Measurements from ENCODE around the gene PLCXD1.

DNA sequence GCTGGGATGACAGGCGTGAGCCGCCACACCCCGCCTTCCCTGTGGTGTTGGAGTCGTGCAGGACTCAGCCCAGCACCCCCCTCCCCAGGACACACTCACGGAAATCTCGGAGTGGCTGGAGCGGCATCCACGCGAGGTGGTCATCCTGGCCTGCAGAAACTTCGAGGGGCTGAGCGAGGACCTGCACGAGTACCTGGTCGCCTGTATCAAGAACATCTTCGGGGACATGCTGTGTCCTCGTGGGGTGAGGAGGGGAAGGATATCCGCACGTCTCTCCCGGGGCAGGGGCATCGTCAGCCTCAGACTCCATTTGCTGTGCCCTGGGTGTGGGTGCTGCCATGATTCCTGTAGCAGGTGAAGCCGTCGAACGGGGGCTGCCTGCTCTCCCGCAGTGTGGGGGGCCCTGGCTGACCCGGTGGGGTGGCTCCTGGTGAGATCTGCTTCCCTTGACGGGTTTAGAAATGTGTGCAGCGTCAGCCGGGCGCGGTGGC is 10.3 kb downstream of the PLCXD1 start:
- TF ChIP-seq JUN (IDR thresholded peaks at IDR 0.05) (no peak), CEBPB (IDR thresholded peaks at IDR 0.05) (no peak), TP53 (CRISPR knock-in tag; IDR thresholded peaks at IDR 0.05) (no peak), RNF2 (IDR thresholded peaks at IDR 0.05; ENCODE audit: borderline replicate concordance, low read depth) (no peak), SMC3 (IDR thresholded peaks at IDR 0.05) (no peak), RAD21 (conservative IDR thresholded peaks at IDR 0.05 in 1 of 2, IDR thresholded peaks at IDR 0.05 in 1 of 2) (no peak), HOXA7 (CRISPR knock-in tag; IDR thresholded peaks at IDR 0.05) (no peak), PHF8 (IDR thresholded peaks at IDR 0.05; ENCODE audit: borderline replicate concordance, low read depth) (no peak), POLR2A (IDR thresholded peaks at IDR 0.05; ENCODE audit: low read length) (no peak), HEYL (CRISPR knock-in tag; IDR thresholded peaks at IDR 0.05) (no peak), BHLHE40 (IDR thresholded peaks at IDR 0.05; ENCODE audit: low read depth, low read length) (no peak)
- TF ChIP-seq, protein P1, sequence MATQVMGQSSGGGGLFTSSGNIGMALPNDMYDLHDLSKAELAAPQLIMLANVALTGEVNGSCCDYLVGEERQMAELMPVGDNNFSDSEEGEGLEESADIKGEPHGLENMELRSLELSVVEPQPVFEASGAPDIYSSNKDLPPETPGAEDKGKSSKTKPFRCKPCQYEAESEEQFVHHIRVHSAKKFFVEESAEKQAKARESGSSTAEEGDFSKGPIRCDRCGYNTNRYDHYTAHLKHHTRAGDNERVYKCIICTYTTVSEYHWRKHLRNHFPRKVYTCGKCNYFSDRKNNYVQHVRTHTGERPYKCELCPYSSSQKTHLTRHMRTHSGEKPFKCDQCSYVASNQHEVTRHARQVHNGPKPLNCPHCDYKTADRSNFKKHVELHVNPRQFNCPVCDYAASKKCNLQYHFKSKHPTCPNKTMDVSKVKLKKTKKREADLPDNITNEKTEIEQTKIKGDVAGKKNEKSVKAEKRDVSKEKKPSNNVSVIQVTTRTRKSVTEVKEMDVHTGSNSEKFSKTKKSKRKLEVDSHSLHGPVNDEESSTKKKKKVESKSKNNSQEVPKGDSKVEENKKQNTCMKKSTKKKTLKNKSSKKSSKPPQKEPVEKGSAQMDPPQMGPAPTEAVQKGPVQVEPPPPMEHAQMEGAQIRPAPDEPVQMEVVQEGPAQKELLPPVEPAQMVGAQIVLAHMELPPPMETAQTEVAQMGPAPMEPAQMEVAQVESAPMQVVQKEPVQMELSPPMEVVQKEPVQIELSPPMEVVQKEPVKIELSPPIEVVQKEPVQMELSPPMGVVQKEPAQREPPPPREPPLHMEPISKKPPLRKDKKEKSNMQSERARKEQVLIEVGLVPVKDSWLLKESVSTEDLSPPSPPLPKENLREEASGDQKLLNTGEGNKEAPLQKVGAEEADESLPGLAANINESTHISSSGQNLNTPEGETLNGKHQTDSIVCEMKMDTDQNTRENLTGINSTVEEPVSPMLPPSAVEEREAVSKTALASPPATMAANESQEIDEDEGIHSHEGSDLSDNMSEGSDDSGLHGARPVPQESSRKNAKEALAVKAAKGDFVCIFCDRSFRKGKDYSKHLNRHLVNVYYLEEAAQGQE (IDR thresholded peaks at IDR 0.05): no peak
- TF ChIP-seq, protein P2, sequence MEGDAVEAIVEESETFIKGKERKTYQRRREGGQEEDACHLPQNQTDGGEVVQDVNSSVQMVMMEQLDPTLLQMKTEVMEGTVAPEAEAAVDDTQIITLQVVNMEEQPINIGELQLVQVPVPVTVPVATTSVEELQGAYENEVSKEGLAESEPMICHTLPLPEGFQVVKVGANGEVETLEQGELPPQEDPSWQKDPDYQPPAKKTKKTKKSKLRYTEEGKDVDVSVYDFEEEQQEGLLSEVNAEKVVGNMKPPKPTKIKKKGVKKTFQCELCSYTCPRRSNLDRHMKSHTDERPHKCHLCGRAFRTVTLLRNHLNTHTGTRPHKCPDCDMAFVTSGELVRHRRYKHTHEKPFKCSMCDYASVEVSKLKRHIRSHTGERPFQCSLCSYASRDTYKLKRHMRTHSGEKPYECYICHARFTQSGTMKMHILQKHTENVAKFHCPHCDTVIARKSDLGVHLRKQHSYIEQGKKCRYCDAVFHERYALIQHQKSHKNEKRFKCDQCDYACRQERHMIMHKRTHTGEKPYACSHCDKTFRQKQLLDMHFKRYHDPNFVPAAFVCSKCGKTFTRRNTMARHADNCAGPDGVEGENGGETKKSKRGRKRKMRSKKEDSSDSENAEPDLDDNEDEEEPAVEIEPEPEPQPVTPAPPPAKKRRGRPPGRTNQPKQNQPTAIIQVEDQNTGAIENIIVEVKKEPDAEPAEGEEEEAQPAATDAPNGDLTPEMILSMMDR (IDR thresholded peaks at IDR 0.05): no peak
- TF ChIP-seq, protein P3, sequence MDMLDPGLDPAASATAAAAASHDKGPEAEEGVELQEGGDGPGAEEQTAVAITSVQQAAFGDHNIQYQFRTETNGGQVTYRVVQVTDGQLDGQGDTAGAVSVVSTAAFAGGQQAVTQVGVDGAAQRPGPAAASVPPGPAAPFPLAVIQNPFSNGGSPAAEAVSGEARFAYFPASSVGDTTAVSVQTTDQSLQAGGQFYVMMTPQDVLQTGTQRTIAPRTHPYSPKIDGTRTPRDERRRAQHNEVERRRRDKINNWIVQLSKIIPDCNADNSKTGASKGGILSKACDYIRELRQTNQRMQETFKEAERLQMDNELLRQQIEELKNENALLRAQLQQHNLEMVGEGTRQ (IDR thresholded peaks at IDR 0.05): no peak

Measured in A549 (cell line).